Measurements from ENCODE around the gene ATP9A.

The ATP9A gene

GRCh38 chr20:51810155-51811041 lies 42.2 kb upstream of the ATP9A start:
- H3K4me3 ChIP-seq, result no peak overlapping the region
- no peaks in the 10 kb centered on the region for H3K36me3 ChIP-seq (ENCODE audit: insufficient read depth, low read length)
- TF ChIP-seq EZH2 (IDR thresholded peaks at IDR 0.05) (no peak), POLR2AphosphoS5 (IDR thresholded peaks at IDR 0.05; ENCODE audit: borderline replicate concordance, low read depth, low read length) (no peak), FOXP2 (optimal IDR thresholded peaks at IDR 0.05; ENCODE audit: control extremely low read depth, extremely low read length, insufficient read depth) (no peak)
- no peak overlapping the region for H3K9ac ChIP-seq (ENCODE audit: insufficient read length)
- H3K27ac ChIP-seq, result no peak overlapping the region
- DNase-seq (ENCODE audit: low read depth, low spot score), result no peak
- no peaks in the 10 kb centered on the region for H3K9me3 ChIP-seq (ENCODE audit: low read depth, low read length)

GRCh38 chr20:51807720-51808250 lies 39.6 kb upstream of the ATP9A start:
- Histone ChIP-seq H3K4me3 (no peak overlapping the region), H3K9me3 (ENCODE audit: low read depth, low read length) (no peaks in the 10 kb centered on the region), H3K36me3 (ENCODE audit: insufficient read depth, low read length) (no peaks in the 10 kb centered on the region), H3K27ac (no peak overlapping the region), H3K9ac (ENCODE audit: insufficient read length) (no peak overlapping the region)
- no peak for DNase-seq (ENCODE audit: low read depth, low spot score)
- TF ChIP-seq EZH2 (IDR thresholded peaks at IDR 0.05), result no peak
- TF ChIP-seq FOXP2 (optimal IDR thresholded peaks at IDR 0.05; ENCODE audit: control extremely low read depth, extremely low read length, insufficient read depth), result no peak
- TF ChIP-seq POLR2AphosphoS5 (IDR thresholded peaks at IDR 0.05; ENCODE audit: borderline replicate concordance, low read depth, low read length), result no peak

- Histone ChIP-seq H3K36me3 (ENCODE audit: insufficient read depth, low read length) (no peaks in the 10 kb centered on the region), H3K4me3 (no peak overlapping the region), H3K27ac (no peak overlapping the region), H3K9ac (ENCODE audit: insufficient read length) (no peak overlapping the region), H3K9me3 (ENCODE audit: low read depth, low read length) (no peaks in the 10 kb centered on the region)
- no peak for DNase-seq (ENCODE audit: low read depth, low spot score)
- TF ChIP-seq EZH2 (IDR thresholded peaks at IDR 0.05) (no peak), FOXP2 (optimal IDR thresholded peaks at IDR 0.05; ENCODE audit: control extremely low read depth, extremely low read length, insufficient read depth) (no peak), POLR2AphosphoS5 (IDR thresholded peaks at IDR 0.05; ENCODE audit: borderline replicate concordance, low read depth, low read length) (no peak)
Measured at GRCh38 chr20:51804754-51805153, 36.6 kb upstream of the ATP9A start.

- H3K27ac ChIP-seq, result no peak overlapping the region
- TF ChIP-seq POLR2AphosphoS5 (IDR thresholded peaks at IDR 0.05; ENCODE audit: borderline replicate concordance, low read depth, low read length), result no peak
- TF ChIP-seq EZH2 (IDR thresholded peaks at IDR 0.05), result no peak
- TF ChIP-seq FOXP2 (optimal IDR thresholded peaks at IDR 0.05; ENCODE audit: control extremely low read depth, extremely low read length, insufficient read depth), result no peak
Measured at GRCh38 chr20:51803148-51803854, 35.1 kb upstream of the ATP9A start.

GRCh38 chr20:51802170-51802751 lies 34.1 kb upstream of the ATP9A start, which contains the start of gene SALL4:
TSS of gene SALL4 (minus strand) at chr20:51802521. CDS start at chr20:51802408, 113 bp downstream.
- TF ChIP-seq POLR2AphosphoS5 (IDR thresholded peaks at IDR 0.05; ENCODE audit: borderline replicate concordance, low read depth, low read length) (no peak), EZH2 (IDR thresholded peaks at IDR 0.05) (no peak), FOXP2 (optimal IDR thresholded peaks at IDR 0.05; ENCODE audit: control extremely low read depth, extremely low read length, insufficient read depth) (no peak)
- no peak within 1 kb of the TSS for H3K27ac ChIP-seq
- H3K9ac ChIP-seq (ENCODE audit: insufficient read length), result peak within 1 kb of the TSS; percentile 72
- no peaks in the 10 kb centered on the region for H3K9me3 ChIP-seq (ENCODE audit: low read depth, low read length)
- no peak for DNase-seq (ENCODE audit: low read depth, low spot score)
- H3K4me3 ChIP-seq, result peak within 1 kb of the TSS; percentile 75
- no peaks in the 10 kb centered on the region for H3K36me3 ChIP-seq (ENCODE audit: insufficient read depth, low read length)

More at GRCh38 chr20:51803148-51803854, 35.1 kb upstream of the ATP9A start:
- Histone ChIP-seq H3K9me3 (ENCODE audit: low read depth, low read length) (no peaks in the 10 kb centered on the region), H3K4me3 (no peak overlapping the region), H3K36me3 (ENCODE audit: insufficient read depth, low read length) (no peaks in the 10 kb centered on the region), H3K9ac (ENCODE audit: insufficient read length) (no peak overlapping the region)
- no peak for DNase-seq (ENCODE audit: low read depth, low spot score)

- peak overlapping the region; percentile 75 for H3K4me3 ChIP-seq
- H3K9me3 ChIP-seq (ENCODE audit: low read depth, low read length), result no peaks in the 10 kb centered on the region
- H3K9ac ChIP-seq (ENCODE audit: insufficient read length), result no peak overlapping the region
- no peak for TF ChIP-seq FOXP2 (optimal IDR thresholded peaks at IDR 0.05; ENCODE audit: control extremely low read depth, extremely low read length, insufficient read depth)
- no peak for TF ChIP-seq EZH2 (IDR thresholded peaks at IDR 0.05)
- TF ChIP-seq POLR2AphosphoS5 (IDR thresholded peaks at IDR 0.05; ENCODE audit: borderline replicate concordance, low read depth, low read length), result no peak
- H3K36me3 ChIP-seq (ENCODE audit: insufficient read depth, low read length), result no peaks in the 10 kb centered on the region
- H3K27ac ChIP-seq, result no peak overlapping the region
- DNase-seq (ENCODE audit: low read depth, low spot score), result no peak
Measured at GRCh38 chr20:51801823-51802123, 33.6 kb upstream of the ATP9A start.

- no peak for TF ChIP-seq POLR2AphosphoS5 (IDR thresholded peaks at IDR 0.05; ENCODE audit: borderline replicate concordance, low read depth, low read length)
- TF ChIP-seq EZH2 (IDR thresholded peaks at IDR 0.05), result no peak
- no peak for TF ChIP-seq FOXP2 (optimal IDR thresholded peaks at IDR 0.05; ENCODE audit: control extremely low read depth, extremely low read length, insufficient read depth)
- peak overlapping the region; percentile 72 for H3K9ac ChIP-seq (ENCODE audit: insufficient read length)
- peak overlapping the region; percentile 75 for H3K4me3 ChIP-seq
- no peak overlapping the region for H3K27ac ChIP-seq
- no peaks in the 10 kb centered on the region for H3K9me3 ChIP-seq (ENCODE audit: low read depth, low read length)
- H3K36me3 ChIP-seq (ENCODE audit: insufficient read depth, low read length), result no peaks in the 10 kb centered on the region
- DNase-seq (ENCODE audit: low read depth, low spot score), result no peak
Measured at GRCh38 chr20:51801122-51801822, 33.1 kb upstream of the ATP9A start.

Measured in SK-N-MC (cell line).